SU-DHL-6 (cell line): ENCODE data around the gene SUCLG2.

Experiments
- H2AFZ ChIP-seq: fragments of 200-600 bp; sonication (generic); 2 replicates; pipeline ENCODE4 v1.6.1; 2014; ENCODE audit warnings: low read depth, mild to moderate bottlenecking, moderate library complexity, mixed read lengths, antibody characterized with exemption, low read length; ENCODE audit not compliant: severe bottlenecking
- H3F3A ChIP-seq: fragments of 200-600 bp; shearing (Covaris generic); 2 replicates; pipeline ENCODE4 v1.6.0; 2016; ENCODE audit warnings: antibody characterized with exemption, mild to moderate bottlenecking; ENCODE audit not compliant: insufficient read depth
- H3K27ac ChIP-seq: fragments of 200-600 bp; sonication (generic); 2 replicates; pipeline ENCODE4 v1.5.1; 2016; ENCODE audit warnings: low read depth, mild to moderate bottlenecking, low read length, moderate library complexity, mixed read lengths
- H3K27me3 ChIP-seq: fragments of 200-600 bp; sonication (generic), shearing (Covaris generic); 2 replicates; pipeline ENCODE4 v1.6.0; 2014; ENCODE audit warnings: mild to moderate bottlenecking, low read length
- H3K36me3 ChIP-seq: fragments of 200-600 bp; sonication (generic); 2 replicates; pipeline ENCODE4 v1.6.1; 2014; ENCODE audit warnings: mild to moderate bottlenecking, low read length, mixed read lengths
- H3K4me2 ChIP-seq: fragments of 300-600, 200-600 bp; shearing (Covaris generic), sonication (generic); 2 replicates; pipeline ENCODE4 v1.6.0; 2014; ENCODE audit warnings: low read length, low read depth, mild to moderate bottlenecking; ENCODE audit not compliant: poor library complexity, severe bottlenecking
- H3K4me3 ChIP-seq: fragments of 200-600 bp; sonication (generic); 2 replicates; pipeline ENCODE4 v1.5.1; 2014; ENCODE audit warnings: antibody characterized with exemption, low read length, mild to moderate bottlenecking, mixed read lengths; ENCODE audit not compliant: insufficient read depth, poor library complexity, severe bottlenecking
- H3K79me2 ChIP-seq: fragments of 200-600 bp; sonication (generic); 2 replicates; pipeline ENCODE4 v1.6.1; 2014; ENCODE audit warnings: mild to moderate bottlenecking, low read length, moderate library complexity; ENCODE audit not compliant: insufficient read depth
- H3K9ac ChIP-seq: fragments of 200-600 bp; sonication (generic); 2 replicates; pipeline ENCODE4 v1.7.0; 2014; ENCODE audit warnings: mild to moderate bottlenecking, low read length
- H3K9me2 ChIP-seq: fragments of 200-600 bp; sonication (generic); replicated peaks from 2 replicates; pipeline ENCODE4 v1.6.1; 2014; ENCODE audit warnings: low read length; ENCODE audit not compliant: insufficient read depth
- H3K9me3 ChIP-seq: fragments of 200-600 bp; sonication (generic); 2 replicates; pipeline ENCODE4 v1.6.1; 2014; ENCODE audit warnings: low read length, mixed read lengths; ENCODE audit not compliant: insufficient read depth
- H4K20me1 ChIP-seq: fragments of 200-600 bp; sonication (generic); 2 replicates; pipeline ENCODE4 v1.6.1; 2014; ENCODE audit warnings: low read depth, mild to moderate bottlenecking, antibody characterized with exemption, low read length, moderate library complexity, mixed read lengths
- CTCF ChIP-seq: fragments of 200-600 bp; sonication (generic); IDR thresholded peaks from one replicate; pipeline ENCODE4 v1.5.1; 2017; ENCODE audit warnings: antibody characterized with exemption, mild to moderate bottlenecking, low read length, moderate library complexity; ENCODE audit not compliant: insufficient read depth, poor library complexity, severe bottlenecking
- EZH2phosphoT487 ChIP-seq: fragments of 200-600 bp; sonication (generic), shearing (Covaris generic); conservative IDR thresholded peaks from 2 replicates; pipeline ENCODE4 v1.6.1; 2018; ENCODE audit warnings: mild to moderate bottlenecking, antibody characterized with exemption, low read length, moderate library complexity, mixed read lengths

The SUCLG2 gene

GRCh38 chr3:67561266-67561665 lies 93.1 kb downstream of the SUCLG2 start:
- no peaks in the 10 kb centered on the region for H3K79me2 ChIP-seq
- H3K9ac ChIP-seq: no peak overlapping the region
- H3K4me2 ChIP-seq: no peak overlapping the region
- no peaks in the 10 kb centered on the region for H4K20me1 ChIP-seq
- no peaks in the 10 kb centered on the region for H3K27me3 ChIP-seq
- no peaks in the 10 kb centered on the region for H3K36me3 ChIP-seq
- H3K9me3 ChIP-seq: no peaks in the 10 kb centered on the region
- no peak for TF ChIP-seq CTCF
- TF ChIP-seq EZH2phosphoT487: no peak
- no peak overlapping the region for H3K27ac ChIP-seq
- H3K4me3 ChIP-seq: no peak overlapping the region
- H3F3A ChIP-seq: no peaks in the 10 kb centered on the region
- no peaks in the 10 kb centered on the region for H3K9me2 ChIP-seq
- H2AFZ ChIP-seq: no peak overlapping the region

GRCh38 chr3:67559029-67559605 lies 95.3 kb downstream of the SUCLG2 start:
- Histone ChIP-seq H3K9me2 (no peaks in the 10 kb centered on the region), H3K36me3 (no peaks in the 10 kb centered on the region), H3K9ac (no peak overlapping the region), H3K79me2 (no peaks in the 10 kb centered on the region), H3K27ac (no peak overlapping the region), H3F3A (no peaks in the 10 kb centered on the region), H3K27me3 (no peaks in the 10 kb centered on the region), H3K4me3 (no peak overlapping the region), H4K20me1 (no peaks in the 10 kb centered on the region), H3K9me3 (no peaks in the 10 kb centered on the region), H3K4me2 (no peak overlapping the region), H2AFZ (no peak overlapping the region)
- no peak for TF ChIP-seq EZH2phosphoT487
- TF ChIP-seq CTCF: no peak

GRCh38 chr3:67558426-67558825 lies 96.0 kb downstream of the SUCLG2 start:
- Histone ChIP-seq H3K9me2 (no peaks in the 10 kb centered on the region), H3K36me3 (no peaks in the 10 kb centered on the region), H3K4me3 (no peak overlapping the region), H3K4me2 (no peak overlapping the region), H3F3A (no peaks in the 10 kb centered on the region), H3K9me3 (no peaks in the 10 kb centered on the region), H2AFZ (no peak overlapping the region), H4K20me1 (no peaks in the 10 kb centered on the region), H3K79me2 (no peaks in the 10 kb centered on the region), H3K9ac (no peak overlapping the region), H3K27me3 (no peaks in the 10 kb centered on the region), H3K27ac (no peak overlapping the region)
- TF ChIP-seq CTCF (no peak), EZH2phosphoT487 (no peak)
